Loucy (cell line): ENCODE results near the gene GNG2.

Source experiments
- CTCF ChIP-seq: fragments of 200-600 bp; sonication (generic); conservative IDR thresholded peaks from 2 replicates; pipeline ENCODE4 v1.5.1; 2014; ENCODE audit warnings: mild to moderate bottlenecking, antibody characterized with exemption, low read length
- EZH2phosphoT487 ChIP-seq: fragments of 200-600 bp; IDR thresholded peaks from 2 replicates; pipeline ENCODE4 v1.6.1; 2018; ENCODE audit warnings: antibody characterized with exemption, mild to moderate bottlenecking, moderate library complexity, borderline replicate concordance

GRCh38 chr14:52012635-52013034, 152.2 kb downstream of the GNG2 start:
- TF ChIP-seq CTCF: no peak
- no peak for TF ChIP-seq EZH2phosphoT487
